NCI-H2081 (cell line): ENCODE results near the gene DAGLA.
A peak's percentile ranks its signal among the peaks of the same experiment; 100 is the strongest.

ENCODE experiments used
- DNase-seq, 2 experiments: peaks; one replicate each; lab custom pipeline; 2025; lab: John Stamatoyannopoulos, UW

The DAGLA gene

GRCh38 chr11:61747192-61747966 is 67.2 kb downstream of the DAGLA start:
- DNase-seq, result peak; percentile 9 to 16

GRCh38 chr11:61747967-61748285 is 67.7 kb downstream of the DAGLA start:
- DNase-seq, result no peak

- no peak for DNase-seq
These were observed 69.5 kb downstream of the DAGLA start for GRCh38 chr11:61749591-61750217.

GRCh38 chr11:61750631-61751273 is 70.6 kb downstream of the DAGLA start:
- DNase-seq, result no peak

- no peak for DNase-seq
These were observed 71.2 kb downstream of the DAGLA start for GRCh38 chr11:61751384-61751783.

- DNase-seq, result peak; percentile 19 to 35
These were observed 72.1 kb downstream of the DAGLA start, which contains the start of gene MYRF for GRCh38 chr11:61752117-61752924. Gene MYRF (plus strand): TSS chr11:61752636. CDS start chr11:61752745, 109 bp downstream.

- DNase-seq, result no peak
These were observed 72.8 kb downstream of the DAGLA start for GRCh38 chr11:61752925-61753521.

GRCh38 chr11:61753672-61754071 is 73.5 kb downstream of the DAGLA start:
- DNase-seq, result no peak

- no peak for DNase-seq
These were observed 74.6 kb downstream of the DAGLA start for GRCh38 chr11:61754534-61755482.

GRCh38 chr11:61756147-61756451 is 75.9 kb downstream of the DAGLA start:
- no peak for DNase-seq

- no peak for DNase-seq
These were observed 76.4 kb downstream of the DAGLA start for GRCh38 chr11:61756452-61757212.

GRCh38 chr11:61757213-61757862 is 77.1 kb downstream of the DAGLA start:
- no peak for DNase-seq

- no peak for DNase-seq
These were observed 80.8 kb downstream of the DAGLA start for GRCh38 chr11:61760946-61761345.

- no peak for DNase-seq
These were observed 81.4 kb downstream of the DAGLA start for GRCh38 chr11:61761440-61762222.

GRCh38 chr11:61762223-61762615 is 82.0 kb downstream of the DAGLA start:
- DNase-seq, result no peak

GRCh38 chr11:61762798-61763197 is 82.6 kb downstream of the DAGLA start:
- DNase-seq, result no peak

GRCh38 chr11:61763930-61764605 is 83.9 kb downstream of the DAGLA start:
- DNase-seq, result no peak

- DNase-seq, result no peak
These were observed 84.5 kb downstream of the DAGLA start for GRCh38 chr11:61764606-61765260.
